Measurements from ENCODE around the gene PDE7B.

DNA sequence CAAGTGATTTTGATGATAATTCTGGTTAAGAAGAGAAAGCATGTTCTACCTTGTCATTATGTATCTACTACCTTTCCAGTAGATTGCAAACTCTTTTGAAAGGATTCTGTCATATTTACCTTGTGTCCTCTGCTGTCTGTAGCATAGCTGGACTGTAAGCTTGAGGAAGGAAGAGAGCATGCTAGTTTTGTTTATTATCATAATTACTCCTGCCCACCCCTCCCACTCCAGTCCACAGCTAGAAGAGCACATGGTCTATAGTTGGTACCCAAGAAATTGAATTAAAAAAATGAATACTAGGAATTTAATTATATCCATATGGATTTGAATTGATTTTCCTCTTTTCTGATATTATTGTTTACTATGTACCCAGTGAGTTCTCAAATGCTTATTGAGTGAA, 40.2 kb downstream of the PDE7B start:
- TF ChIP-seq TCF7L2 (IDR thresholded peaks at IDR 0.05; ENCODE audit: low read depth, low read length) (no peak), POLR2AphosphoS5 (IDR thresholded peaks at IDR 0.05; ENCODE audit: low read depth, low read length) (no peak), SIN3A (IDR thresholded peaks at IDR 0.05; ENCODE audit: borderline replicate concordance, insufficient read depth, low read depth, low read length) (no peak)
- TF ChIP-seq, protein P1, sequence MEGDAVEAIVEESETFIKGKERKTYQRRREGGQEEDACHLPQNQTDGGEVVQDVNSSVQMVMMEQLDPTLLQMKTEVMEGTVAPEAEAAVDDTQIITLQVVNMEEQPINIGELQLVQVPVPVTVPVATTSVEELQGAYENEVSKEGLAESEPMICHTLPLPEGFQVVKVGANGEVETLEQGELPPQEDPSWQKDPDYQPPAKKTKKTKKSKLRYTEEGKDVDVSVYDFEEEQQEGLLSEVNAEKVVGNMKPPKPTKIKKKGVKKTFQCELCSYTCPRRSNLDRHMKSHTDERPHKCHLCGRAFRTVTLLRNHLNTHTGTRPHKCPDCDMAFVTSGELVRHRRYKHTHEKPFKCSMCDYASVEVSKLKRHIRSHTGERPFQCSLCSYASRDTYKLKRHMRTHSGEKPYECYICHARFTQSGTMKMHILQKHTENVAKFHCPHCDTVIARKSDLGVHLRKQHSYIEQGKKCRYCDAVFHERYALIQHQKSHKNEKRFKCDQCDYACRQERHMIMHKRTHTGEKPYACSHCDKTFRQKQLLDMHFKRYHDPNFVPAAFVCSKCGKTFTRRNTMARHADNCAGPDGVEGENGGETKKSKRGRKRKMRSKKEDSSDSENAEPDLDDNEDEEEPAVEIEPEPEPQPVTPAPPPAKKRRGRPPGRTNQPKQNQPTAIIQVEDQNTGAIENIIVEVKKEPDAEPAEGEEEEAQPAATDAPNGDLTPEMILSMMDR (IDR thresholded peaks at IDR 0.05) = no peak

Data from Panc1 (cell line).